Muscle layer of colon (tissue), 2 donors: ENCODE measurements around the gene ABCC1.
A peak's percentile ranks its signal among the peaks of the same experiment; 100 is the strongest.

Experiments
- H3K27ac ChIP-seq: one replicate; pipeline ENCODE4 v1.7.0; 2013; ENCODE audit warnings: low read depth, mild to moderate bottlenecking, low read length, moderate library complexity
- H3K27me3 ChIP-seq, 2 donors: one replicate each; pipeline ENCODE4 v1.7.0; 2013; ENCODE audit warnings: low read length in 2 of 2, mild to moderate bottlenecking in 2 of 2; ENCODE audit not compliant: insufficient read depth in 2 of 2, control insufficient read depth in 1 of 2
- H3K36me3 ChIP-seq: one replicate; pipeline ENCODE4 v1.7.0; 2013; ENCODE audit warnings: mild to moderate bottlenecking, low read length; ENCODE audit not compliant: insufficient read depth
- H3K4me1 ChIP-seq: one replicate; pipeline ENCODE4 v1.7.0; 2013; ENCODE audit warnings: mild to moderate bottlenecking, low read length; ENCODE audit not compliant: insufficient read depth
- H3K4me3 ChIP-seq, 2 donors: one replicate each; pipeline ENCODE4 v1.7.0; 2013; ENCODE audit warnings: low read length in 2 of 2, low read depth in 1 of 2, mild to moderate bottlenecking in 1 of 2, moderate library complexity in 1 of 2
- H3K9ac ChIP-seq: one replicate; pipeline ENCODE4 v1.7.0; 2013; ENCODE audit warnings: low read length
- H3K9me3 ChIP-seq: one replicate; pipeline ENCODE4 v1.7.0; 2013; ENCODE audit warnings: mild to moderate bottlenecking, low read length
- donor health status: abdominal sarcoma.
- donor health status: Adenocarcinoma of cecum.

The ABCC1 gene

DNA sequence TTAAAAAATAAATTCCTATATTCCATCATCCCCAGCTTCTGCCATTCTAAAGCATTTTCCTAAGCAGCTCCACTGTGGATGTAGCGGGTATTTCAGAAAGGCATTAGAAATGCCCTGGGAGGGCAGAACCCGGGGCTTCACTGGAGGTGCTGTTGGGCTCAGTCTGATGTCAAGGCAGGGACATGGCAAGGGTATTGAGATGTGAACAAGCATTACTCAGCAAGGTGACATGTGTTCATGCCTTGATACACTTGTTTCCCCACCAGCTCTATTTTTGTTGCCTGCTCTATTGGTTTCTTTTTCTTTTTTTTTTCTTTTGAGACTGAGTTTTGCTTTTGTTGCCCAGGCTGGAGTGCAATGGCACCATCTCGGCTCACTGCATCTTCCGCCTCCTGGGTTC is 35.7 kb downstream of the ABCC1 start:
- Histone ChIP-seq H3K9ac (no peak overlapping the region), H3K4me3 (no peak overlapping the region), H3K27me3 (no peaks in the 10 kb centered on the region), H3K36me3 (no peaks in the 10 kb centered on the region), H3K4me1 (peaks cover 34% of the 10 kb centered on the region), H3K9me3 (no peaks in the 10 kb centered on the region), H3K27ac (no peak overlapping the region)

DNA sequence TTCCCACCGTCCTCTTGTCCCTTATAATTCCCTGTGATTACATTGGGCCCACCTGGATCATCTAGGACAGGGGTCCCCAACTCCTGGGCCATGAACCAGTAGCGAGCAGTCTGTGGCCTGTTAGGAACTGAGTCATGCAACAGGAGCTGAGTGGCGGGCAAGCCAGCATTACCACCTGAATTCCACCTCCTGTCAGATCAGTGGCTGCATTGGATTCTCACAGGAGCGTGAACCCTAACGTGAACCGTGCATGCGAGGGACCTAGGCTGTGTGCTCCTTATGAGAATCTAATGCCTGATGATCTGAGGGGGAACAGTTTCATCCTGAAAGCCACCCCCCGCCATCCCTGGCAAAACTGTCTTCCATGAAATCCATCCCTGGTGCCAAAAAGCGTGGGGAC is 36.8 kb downstream of the ABCC1 start:
- Histone ChIP-seq H3K9me3 (no peaks in the 10 kb centered on the region), H3K4me1 (peaks cover 34% of the 10 kb centered on the region), H3K27ac (no peak overlapping the region), H3K4me3 (no peak overlapping the region), H3K27me3 (no peaks in the 10 kb centered on the region), H3K9ac (no peak overlapping the region), H3K36me3 (no peaks in the 10 kb centered on the region)

- H3K27ac ChIP-seq: peak overlapping the region; percentile 4
- no peak overlapping the region for H3K9ac ChIP-seq
- H3K36me3 ChIP-seq: no peaks in the 10 kb centered on the region
Observed at GRCh38 chr16:15988268-15989013, 39.0 kb downstream of the ABCC1 start.

DNA sequence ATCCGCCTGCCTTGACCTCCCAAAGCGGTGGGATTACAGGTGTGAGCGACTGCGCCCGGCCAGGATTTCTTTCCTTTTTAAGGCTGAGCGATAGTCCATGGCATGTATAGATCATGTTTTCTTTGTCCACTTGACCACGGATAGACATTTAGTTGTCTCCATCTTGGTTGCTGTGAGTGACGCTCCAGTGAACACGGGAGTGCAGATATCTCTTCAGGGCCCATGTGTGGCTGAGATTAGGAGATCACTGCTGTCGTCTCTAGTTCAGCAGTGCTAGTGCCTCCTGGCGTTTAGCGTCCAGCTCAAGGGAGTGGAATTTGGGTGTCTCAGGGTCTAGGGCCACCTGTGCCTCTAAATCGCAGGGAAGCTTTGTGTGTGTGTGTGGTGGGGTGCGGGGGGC is 41.5 kb downstream of the ABCC1 start:
- Histone ChIP-seq H3K36me3 (no peaks in the 10 kb centered on the region), H3K9ac (no peak overlapping the region), H3K4me3 (no peak overlapping the region), H3K27me3 (no peaks in the 10 kb centered on the region), H3K9me3 (no peaks in the 10 kb centered on the region), H3K27ac (no peak overlapping the region), H3K4me1 (peaks cover 38% of the 10 kb centered on the region)

More at GRCh38 chr16:15988268-15989013, 39.0 kb downstream of the ABCC1 start:
- Histone ChIP-seq H3K27me3 (no peaks in the 10 kb centered on the region), H3K4me3 (no peak overlapping the region), H3K4me1 (peaks cover 27% of the 10 kb centered on the region), H3K9me3 (no peaks in the 10 kb centered on the region)

- H3K4me3 ChIP-seq: no peak overlapping the region
- no peak overlapping the region for H3K27ac ChIP-seq
- no peak overlapping the region for H3K9ac ChIP-seq
- no peaks in the 10 kb centered on the region for H3K9me3 ChIP-seq
- no peaks in the 10 kb centered on the region for H3K27me3 ChIP-seq
- no peaks in the 10 kb centered on the region for H3K36me3 ChIP-seq
- peaks cover 53% of the 10 kb centered on the region for H3K4me1 ChIP-seq
Observed at GRCh38 chr16:15993128-15993527, 43.7 kb downstream of the ABCC1 start.

DNA sequence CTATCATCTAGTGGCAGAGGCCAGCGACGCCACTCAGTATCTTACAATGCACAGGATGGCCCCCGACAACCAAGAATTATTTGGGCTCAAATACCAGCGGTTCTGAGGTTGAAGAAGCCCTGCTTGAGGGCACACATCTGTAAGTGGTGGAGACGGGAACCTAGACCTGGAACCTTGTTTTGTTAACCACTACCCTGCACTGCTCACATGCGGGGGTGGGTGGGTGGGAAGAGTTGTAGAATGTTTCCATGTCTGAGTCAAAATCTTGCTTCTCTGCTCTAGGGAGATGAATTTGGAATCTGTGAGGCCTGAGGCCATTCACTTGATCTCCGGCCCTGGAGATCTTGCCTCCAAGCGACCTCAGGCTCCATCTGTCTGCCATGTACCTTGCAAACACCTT is 44.1 kb downstream of the ABCC1 start:
- H3K4me3 ChIP-seq: no peak overlapping the region
- H3K4me1 ChIP-seq: peaks cover 53% of the 10 kb centered on the region
- H3K9ac ChIP-seq: no peak overlapping the region
- H3K36me3 ChIP-seq: no peaks in the 10 kb centered on the region
- H3K27me3 ChIP-seq: no peaks in the 10 kb centered on the region
- H3K27ac ChIP-seq: peak overlapping the region; percentile 68
- no peaks in the 10 kb centered on the region for H3K9me3 ChIP-seq

GRCh38 chr16:15993946-15994665 is 44.7 kb downstream of the ABCC1 start:
- Histone ChIP-seq H3K27ac (peak overlapping the region; percentile 68), H3K4me3 (peak overlapping the region in 1 of 2 donors; percentile 14), H3K4me1 (peaks cover 51% of the 10 kb centered on the region), H3K9ac (no peak overlapping the region), H3K9me3 (no peaks in the 10 kb centered on the region), H3K27me3 (no peaks in the 10 kb centered on the region), H3K36me3 (no peaks in the 10 kb centered on the region)

DNA sequence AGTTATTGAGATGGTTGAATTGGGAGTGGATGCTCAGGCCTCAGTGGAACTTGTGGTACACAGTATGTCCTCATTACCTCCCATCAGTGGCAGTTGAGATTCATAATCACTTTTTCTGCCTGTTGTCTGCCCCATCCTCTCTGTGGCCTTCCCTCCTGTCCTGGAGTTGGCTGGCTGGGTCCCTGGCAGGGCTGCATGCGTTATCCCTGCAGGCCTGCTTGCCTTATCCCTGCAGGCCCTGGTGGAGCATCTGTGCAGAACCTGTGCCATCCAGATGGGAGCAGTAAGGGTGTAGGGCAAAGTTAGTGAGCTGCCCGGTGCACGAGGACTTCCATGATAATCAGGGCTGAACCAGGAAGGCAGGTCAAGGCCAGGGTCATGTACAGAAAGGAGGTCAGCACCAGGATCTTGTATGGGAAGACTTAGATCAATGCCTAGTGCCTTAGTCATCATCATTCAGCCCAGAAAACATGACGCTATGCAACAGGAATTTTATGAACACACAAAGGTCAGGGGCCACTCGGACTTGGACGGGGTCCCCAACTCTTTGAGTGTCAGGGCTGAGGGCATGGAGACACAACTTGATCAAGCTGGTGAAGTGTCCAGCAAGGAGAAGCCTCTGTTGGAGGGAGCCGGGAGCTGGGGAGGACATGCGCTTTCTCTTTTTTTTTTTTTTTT is 47.2 kb downstream of the ABCC1 start:
- no peaks in the 10 kb centered on the region for H3K9me3 ChIP-seq
- H3K4me1 ChIP-seq: peaks cover 41% of the 10 kb centered on the region
- no peaks in the 10 kb centered on the region for H3K27me3 ChIP-seq
- H3K4me3 ChIP-seq: no peak overlapping the region
- no peaks in the 10 kb centered on the region for H3K36me3 ChIP-seq
- no peak overlapping the region for H3K27ac ChIP-seq
- no peak overlapping the region for H3K9ac ChIP-seq

GRCh38 chr16:16000685-16001084 is 51.3 kb downstream of the ABCC1 start:
- Histone ChIP-seq H3K9ac (no peak overlapping the region), H3K9me3 (no peaks in the 10 kb centered on the region), H3K4me1 (peaks cover 29% of the 10 kb centered on the region), H3K36me3 (no peaks in the 10 kb centered on the region), H3K27ac (no peak overlapping the region), H3K27me3 (no peaks in the 10 kb centered on the region), H3K4me3 (no peak overlapping the region)

DNA sequence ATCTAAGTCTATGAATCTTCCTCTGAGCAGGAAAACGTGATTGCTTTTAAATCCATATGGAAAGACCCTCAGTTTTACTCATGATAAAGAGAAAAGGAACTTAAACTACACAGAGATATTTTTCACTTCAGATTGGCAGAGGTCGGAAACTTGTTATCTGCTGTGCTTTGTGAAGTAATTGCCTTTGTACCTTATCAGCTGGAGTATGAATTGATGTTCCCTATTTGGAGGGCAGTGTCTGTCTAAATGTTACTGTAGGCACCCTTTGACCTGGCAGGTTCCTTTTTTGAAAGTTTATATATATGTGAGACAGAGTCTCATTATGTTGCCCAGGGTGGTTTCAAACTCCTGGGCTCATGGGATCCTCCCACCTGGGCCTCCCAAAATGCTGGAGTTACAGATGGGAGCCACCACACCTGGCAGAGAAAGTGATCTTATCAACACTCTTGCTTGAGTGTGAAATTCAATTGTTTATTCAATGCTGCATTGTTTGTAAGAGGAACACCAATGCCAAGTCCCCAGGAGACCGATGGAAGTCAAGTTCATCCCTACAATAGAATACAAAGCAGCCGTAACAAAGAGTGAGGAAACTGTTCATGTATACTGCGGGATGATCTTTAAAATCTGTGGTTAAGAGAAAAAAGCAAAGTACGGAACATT is 52.3 kb downstream of the ABCC1 start:
- Histone ChIP-seq H3K27me3 (no peaks in the 10 kb centered on the region), H3K27ac (no peak overlapping the region), H3K4me3 (no peak overlapping the region), H3K36me3 (no peaks in the 10 kb centered on the region), H3K4me1 (peaks cover 22% of the 10 kb centered on the region), H3K9ac (no peak overlapping the region), H3K9me3 (no peaks in the 10 kb centered on the region)

DNA sequence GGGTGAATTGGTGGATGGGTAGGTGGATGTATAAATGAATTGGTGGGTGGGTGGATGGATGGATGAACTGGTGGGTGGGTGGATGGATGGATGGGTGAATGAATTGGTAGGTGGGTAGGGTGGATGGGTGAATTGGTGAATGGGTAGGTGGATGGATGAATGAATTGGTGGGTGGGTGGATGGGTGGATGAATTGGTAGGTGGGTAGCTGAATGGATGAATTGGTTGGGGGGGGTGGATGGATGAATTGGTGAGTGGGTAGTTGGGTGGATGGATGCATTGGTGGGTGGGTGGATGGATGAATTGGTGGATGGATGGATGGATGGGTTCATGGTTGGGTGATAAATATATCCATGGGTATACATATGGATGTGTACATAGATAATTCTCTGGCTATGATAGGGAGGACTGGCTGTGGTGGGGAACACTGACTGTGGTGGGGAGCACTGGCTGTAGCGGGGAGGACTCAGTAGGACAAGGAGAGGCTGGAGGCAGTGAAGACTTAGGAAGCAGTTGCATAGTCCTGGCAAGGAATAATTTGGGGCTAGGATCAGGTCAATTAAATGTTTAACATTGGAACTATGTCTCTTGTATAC is 54.4 kb downstream of the ABCC1 start:
- H3K4me1 ChIP-seq: peaks cover 19% of the 10 kb centered on the region
- H3K27ac ChIP-seq: no peak overlapping the region
- no peaks in the 10 kb centered on the region for H3K27me3 ChIP-seq
- H3K9ac ChIP-seq: no peak overlapping the region
- H3K4me3 ChIP-seq: no peak overlapping the region
- peaks cover 5% of the 10 kb centered on the region for H3K36me3 ChIP-seq
- H3K9me3 ChIP-seq: no peaks in the 10 kb centered on the region
